Hepatocyte (in vitro differentiated cells): ENCODE data around the gene GINS1. TPM values are rescaled to one million over a fixed set of nuclear protein-coding genes. Genes with fewer than 3 reads are reported as not detected.

ENCODE experiments used
- DNase-seq: peaks from one replicate; pipeline ENCODE4 v3.0.0-alpha.2; 2016; ENCODE audit warnings: low spot score
- H2AFZ ChIP-seq: fragments of 200-600 bp; sonication (generic); 2 replicates; pipeline ENCODE4 v1.6.0; 2016; ENCODE audit warnings: antibody characterized with exemption, mild to moderate bottlenecking
- H3K27ac ChIP-seq: fragments of 200-600 bp; sonication (generic); 2 replicates; pipeline ENCODE4 v1.5.1; 2016; ENCODE audit warnings: mild to moderate bottlenecking
- H3K27me3 ChIP-seq: fragments of 200-600 bp; sonication (generic); 2 replicates; pipeline ENCODE4 v1.6.1; 2016
- H3K36me3 ChIP-seq: fragments of 200-600 bp; sonication (generic); replicated peaks from 2 replicates; pipeline ENCODE4 v1.5.1; 2016; ENCODE audit warnings: low read depth; ENCODE audit not compliant: insufficient read depth
- H3K4me1 ChIP-seq: fragments of 200-600 bp; sonication (generic); 2 replicates; pipeline ENCODE4 v1.5.1; 2016; ENCODE audit warnings: mild to moderate bottlenecking, moderate library complexity; ENCODE audit not compliant: insufficient read depth
- H3K4me2 ChIP-seq: fragments of 200-600 bp; sonication (generic); 2 replicates; pipeline ENCODE4 v1.6.0; 2016
- H3K4me3 ChIP-seq: fragments of 200-600 bp; sonication (generic); 2 replicates; pipeline ENCODE4 v1.5.1; 2016; ENCODE audit warnings: mild to moderate bottlenecking
- H3K79me2 ChIP-seq: fragments of 200-600 bp; sonication (generic); 2 replicates; pipeline ENCODE4 v1.6.0; 2017; ENCODE audit warnings: mild to moderate bottlenecking
- H3K9me2 ChIP-seq: fragments of 200-600 bp; sonication (generic); replicated peaks from 2 replicates; pipeline ENCODE4 v1.6.0; 2017; ENCODE audit warnings: mild to moderate bottlenecking; ENCODE audit not compliant: insufficient read depth
- H3K9me3 ChIP-seq: fragments of 200-600 bp; sonication (generic); 2 replicates; pipeline ENCODE4 v1.5.1; 2016; ENCODE audit warnings: low read depth, mild to moderate bottlenecking
- H4K20me1 ChIP-seq: fragments of 200-600 bp; sonication (generic); 2 replicates; pipeline ENCODE4 v1.6.0; 2016; ENCODE audit warnings: mild to moderate bottlenecking; ENCODE audit not compliant: insufficient read depth, poor library complexity, severe bottlenecking
- CTCF ChIP-seq: fragments of 200-600 bp; sonication (generic); IDR thresholded peaks from 2 replicates; pipeline ENCODE4 v1.5.1; 2016; ENCODE audit warnings: antibody characterized with exemption, mild to moderate bottlenecking; ENCODE audit not compliant: poor library complexity
- EZH2 ChIP-seq: fragments of 200-600 bp; sonication (generic); IDR thresholded peaks from 2 replicates; pipeline ENCODE4 v1.6.1; 2016; ENCODE audit warnings: antibody characterized with exemption, mild to moderate bottlenecking, borderline replicate concordance
- EZH2phosphoT487 ChIP-seq: fragments of 200-600 bp; sonication (generic); IDR thresholded peaks from one replicate; pipeline ENCODE4 v1.6.1; 2018; ENCODE audit warnings: antibody characterized with exemption, mild to moderate bottlenecking, low read depth, moderate library complexity; ENCODE audit not compliant: unreplicated experiment, severe bottlenecking
- WGBS: methylation state at CpG from one replicate; pipeline ENCODE4 v1.1.6; 2016; ENCODE audit warnings: low lambda C conversion rate; ENCODE audit errors: missing lambda C conversion rate; 5-methylcytosine and 5-hydroxymethylcytosine counted together
- polyA plus RNA-seq: library from polyadenylated mRNA; unstranded; fragments of >200 nt; fragmentation: Nextera tagmentation; extraction: Ambion mirVana; gene quantifications from 2 replicates; pipeline ENCODE4 v1.2.1, GENCODE V29; 2016
- total RNA-seq: library from RNA; depleted of rRNA; stranded (reverse); fragments of >200 nt; gene quantifications from 2 replicates; pipeline ENCODE4 v1.2.3, GENCODE V29; 2014

The GINS1 gene
- total and polyA plus RNA-seq, 2 experiments from 2014 or later: 6.5 to 7.6 TPM

GRCh38 chr20:25486377-25486776 lies 78.9 kb downstream of the GINS1 start:
- no peaks in the 10 kb centered on the region for H3K79me2 ChIP-seq
- H2AFZ ChIP-seq: no peak overlapping the region
- H3K4me1 ChIP-seq: no peaks in the 10 kb centered on the region
- no peaks in the 10 kb centered on the region for H3K36me3 ChIP-seq
- DNase-seq: no peak
- H4K20me1 ChIP-seq: no peaks in the 10 kb centered on the region
- H3K4me2 ChIP-seq: no peak overlapping the region
- no peak overlapping the region for H3K27ac ChIP-seq
- 72% methylated on average over 9 of the region's 9 CpGs for WGBS
- no peaks in the 10 kb centered on the region for H3K27me3 ChIP-seq
- H3K9me2 ChIP-seq: no peaks in the 10 kb centered on the region
- H3K4me3 ChIP-seq: no peak overlapping the region
- no peaks in the 10 kb centered on the region for H3K9me3 ChIP-seq
- TF ChIP-seq EZH2 (no peak), EZH2phosphoT487 (no peak), CTCF (no peak)

DNA sequence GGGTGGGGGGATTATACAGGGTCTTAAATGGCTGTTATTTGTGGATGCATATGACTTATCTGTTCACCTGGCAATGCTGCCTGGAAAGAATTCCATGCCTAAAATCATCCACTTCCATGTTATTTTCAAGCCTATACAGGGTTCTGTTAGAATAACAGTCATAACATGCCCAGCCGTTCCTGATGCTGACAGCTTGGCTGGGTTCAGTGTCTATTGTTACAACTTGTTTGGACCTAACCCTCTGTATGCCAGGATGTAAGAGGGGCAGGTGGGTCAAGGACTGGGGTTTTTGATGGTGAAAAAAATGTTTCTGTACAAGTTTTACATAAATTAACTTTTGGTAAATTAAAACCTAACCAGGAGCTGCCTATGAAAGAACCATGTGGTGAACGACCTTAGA lies 79.8 kb downstream of the GINS1 start:
- WGBS: 70% methylated on average over 2 of the region's 2 CpGs
- Histone ChIP-seq H3K36me3 (no peaks in the 10 kb centered on the region), H2AFZ (no peak overlapping the region), H3K4me1 (no peaks in the 10 kb centered on the region), H3K9me3 (no peaks in the 10 kb centered on the region), H3K27ac (no peak overlapping the region), H3K27me3 (no peaks in the 10 kb centered on the region), H3K4me3 (no peak overlapping the region), H3K79me2 (no peaks in the 10 kb centered on the region), H3K4me2 (no peak overlapping the region), H4K20me1 (no peaks in the 10 kb centered on the region), H3K9me2 (no peaks in the 10 kb centered on the region)
- DNase-seq: no peak
- TF ChIP-seq EZH2phosphoT487 (no peak), EZH2 (no peak), CTCF (no peak)

GRCh38 chr20:25487975-25488374 lies 80.5 kb downstream of the GINS1 start:
- H3K9me3 ChIP-seq: no peaks in the 10 kb centered on the region
- WGBS: 98% methylated on average over 11 of the region's 11 CpGs
- H3K4me2 ChIP-seq: no peak overlapping the region
- no peak overlapping the region for H3K27ac ChIP-seq
- no peak for DNase-seq
- H3K79me2 ChIP-seq: no peaks in the 10 kb centered on the region
- H4K20me1 ChIP-seq: no peaks in the 10 kb centered on the region
- H3K36me3 ChIP-seq: no peaks in the 10 kb centered on the region
- no peak overlapping the region for H2AFZ ChIP-seq
- no peak overlapping the region for H3K4me3 ChIP-seq
- H3K27me3 ChIP-seq: no peaks in the 10 kb centered on the region
- TF ChIP-seq EZH2phosphoT487 (no peak), EZH2 (no peak), CTCF (no peak)
- no peaks in the 10 kb centered on the region for H3K9me2 ChIP-seq
- H3K4me1 ChIP-seq: no peaks in the 10 kb centered on the region
